ENCODE measurements around the gene DIP2C.
"Not testable (repeated sequence)": the region's sequence is repeated elsewhere in the genome, so short reads cannot be mapped to it uniquely, and the experiment has no call there.

DNA sequence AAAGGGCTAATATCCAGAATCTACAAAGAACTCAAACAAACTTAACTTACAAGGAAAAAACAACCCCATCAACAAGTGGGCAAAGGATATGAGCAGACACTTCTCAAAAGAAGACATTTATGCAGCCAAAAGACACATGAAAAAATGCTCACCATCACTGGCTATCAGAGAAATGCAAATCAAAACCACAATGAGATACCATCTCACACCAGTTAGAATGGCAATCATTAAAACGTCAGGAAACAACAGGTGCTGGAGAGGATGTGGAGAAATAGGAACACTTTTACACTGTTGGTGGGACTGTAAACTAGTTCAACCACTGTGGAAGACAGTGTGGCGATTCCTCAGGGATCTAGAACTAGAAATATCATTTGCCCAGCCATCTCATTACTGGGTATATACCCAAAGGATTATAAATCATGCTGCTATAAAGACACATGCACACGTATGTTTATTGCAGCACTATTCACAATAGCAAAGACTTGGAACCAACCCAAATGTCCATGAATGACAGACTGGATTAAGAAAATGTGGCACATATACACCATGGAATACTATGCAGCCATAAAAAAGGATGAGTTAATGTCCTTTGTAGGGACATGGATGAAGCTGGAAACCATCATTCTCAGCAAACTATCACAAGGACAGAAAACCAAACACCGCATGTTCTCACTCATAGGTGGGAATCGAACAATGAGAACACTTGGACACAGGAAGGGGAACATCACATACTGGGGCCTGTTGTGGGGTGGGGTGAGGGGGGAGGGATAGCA, 423.5 kb downstream of the DIP2C start:
- TF ChIP-seq, protein P1, sequence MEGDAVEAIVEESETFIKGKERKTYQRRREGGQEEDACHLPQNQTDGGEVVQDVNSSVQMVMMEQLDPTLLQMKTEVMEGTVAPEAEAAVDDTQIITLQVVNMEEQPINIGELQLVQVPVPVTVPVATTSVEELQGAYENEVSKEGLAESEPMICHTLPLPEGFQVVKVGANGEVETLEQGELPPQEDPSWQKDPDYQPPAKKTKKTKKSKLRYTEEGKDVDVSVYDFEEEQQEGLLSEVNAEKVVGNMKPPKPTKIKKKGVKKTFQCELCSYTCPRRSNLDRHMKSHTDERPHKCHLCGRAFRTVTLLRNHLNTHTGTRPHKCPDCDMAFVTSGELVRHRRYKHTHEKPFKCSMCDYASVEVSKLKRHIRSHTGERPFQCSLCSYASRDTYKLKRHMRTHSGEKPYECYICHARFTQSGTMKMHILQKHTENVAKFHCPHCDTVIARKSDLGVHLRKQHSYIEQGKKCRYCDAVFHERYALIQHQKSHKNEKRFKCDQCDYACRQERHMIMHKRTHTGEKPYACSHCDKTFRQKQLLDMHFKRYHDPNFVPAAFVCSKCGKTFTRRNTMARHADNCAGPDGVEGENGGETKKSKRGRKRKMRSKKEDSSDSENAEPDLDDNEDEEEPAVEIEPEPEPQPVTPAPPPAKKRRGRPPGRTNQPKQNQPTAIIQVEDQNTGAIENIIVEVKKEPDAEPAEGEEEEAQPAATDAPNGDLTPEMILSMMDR (IDR thresholded peaks at IDR 0.05): not testable (repeated sequence)
- TF ChIP-seq POLR2A (IDR thresholded peaks at IDR 0.05): not testable (repeated sequence)
